ENCODE data around the gene PTK6. TPM values are rescaled to one million over a fixed set of nuclear protein-coding genes. Genes with fewer than 3 reads are reported as not detected.

Gene PTK6
- total and polyA plus RNA-seq, 2 of the 13 experiments (the other 11 are each of a cell fraction or from before 2014, with no cell fraction given) = 0.08 TPM; not detected in 1

DNA sequence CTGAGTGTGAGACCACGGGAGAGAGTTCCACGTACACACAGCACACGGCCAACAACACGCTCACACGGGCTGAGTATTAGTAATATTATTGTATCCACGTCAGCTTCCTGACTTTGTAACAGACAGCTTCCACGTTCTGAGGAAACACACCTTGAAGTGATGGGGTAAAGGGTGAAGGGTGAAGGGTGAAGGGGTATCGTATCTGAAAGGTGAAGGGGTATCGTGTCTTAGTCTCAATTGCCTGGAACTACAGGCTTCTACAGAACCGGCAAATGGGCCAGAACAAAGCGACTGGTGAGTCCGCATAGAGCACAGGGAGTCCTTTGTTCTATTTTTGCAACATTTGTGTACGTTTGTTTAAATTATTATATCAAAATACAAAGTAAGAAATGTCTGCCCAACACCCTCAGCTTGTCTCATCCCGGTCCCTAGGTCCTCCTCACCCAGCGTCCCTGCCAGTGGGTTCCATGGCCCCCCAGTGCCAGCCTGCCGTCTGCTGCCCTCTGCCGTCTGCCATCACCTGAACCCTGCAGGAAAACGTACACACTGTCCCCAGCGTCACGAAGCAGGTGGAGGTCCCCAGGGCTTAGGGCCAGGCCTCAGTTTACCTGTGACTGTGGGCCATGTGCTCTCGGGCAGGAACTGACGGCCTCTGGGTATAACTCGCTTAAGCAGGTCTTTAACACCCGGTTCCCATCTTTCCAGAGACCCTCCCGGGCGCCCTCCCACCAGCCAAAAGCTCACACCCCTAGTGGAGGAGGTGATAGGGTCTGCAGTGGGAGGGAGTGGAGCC is 41.2 kb upstream of the PTK6 start (continued):
- TF ChIP-seq, protein P1, sequence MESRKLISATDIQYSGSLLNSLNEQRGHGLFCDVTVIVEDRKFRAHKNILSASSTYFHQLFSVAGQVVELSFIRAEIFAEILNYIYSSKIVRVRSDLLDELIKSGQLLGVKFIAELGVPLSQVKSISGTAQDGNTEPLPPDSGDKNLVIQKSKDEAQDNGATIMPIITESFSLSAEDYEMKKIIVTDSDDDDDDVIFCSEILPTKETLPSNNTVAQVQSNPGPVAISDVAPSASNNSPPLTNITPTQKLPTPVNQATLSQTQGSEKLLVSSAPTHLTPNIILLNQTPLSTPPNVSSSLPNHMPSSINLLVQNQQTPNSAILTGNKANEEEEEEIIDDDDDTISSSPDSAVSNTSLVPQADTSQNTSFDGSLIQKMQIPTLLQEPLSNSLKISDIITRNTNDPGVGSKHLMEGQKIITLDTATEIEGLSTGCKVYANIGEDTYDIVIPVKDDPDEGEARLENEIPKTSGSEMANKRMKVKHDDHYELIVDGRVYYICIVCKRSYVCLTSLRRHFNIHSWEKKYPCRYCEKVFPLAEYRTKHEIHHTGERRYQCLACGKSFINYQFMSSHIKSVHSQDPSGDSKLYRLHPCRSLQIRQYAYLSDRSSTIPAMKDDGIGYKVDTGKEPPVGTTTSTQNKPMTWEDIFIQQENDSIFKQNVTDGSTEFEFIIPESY (CRISPR knock-in tag; IDR thresholded peaks at IDR 0.05) = 0 out of 2 replicates have a peak, but pooled peaks have one; percentile 53
- TF ChIP-seq CSRNP2 (CRISPR knock-in tag; conservative IDR thresholded peaks at IDR 0.05; ENCODE audit: low read depth) (no peak), SALL1 (CRISPR knock-in tag; IDR thresholded peaks at IDR 0.05) (peak; percentile 21; the same call in 1 of the 2 replicates), NFE2 (CRISPR knock-in tag; IDR thresholded peaks at IDR 0.05) (no peak), E2F2 (CRISPR knock-in tag; IDR thresholded peaks at IDR 0.05; ENCODE audit: borderline replicate concordance) (no peak), FOXA3 (CRISPR knock-in tag; IDR thresholded peaks at IDR 0.05) (0 out of 2 replicates have a peak, but pooled peaks have one; percentile 22), ZFX (CRISPR knock-in tag; IDR thresholded peaks at IDR 0.05; ENCODE audit: low read depth) (peak; percentile 50; the same call in 1 of the 2 replicates), FOXK1 (CRISPR knock-in tag; IDR thresholded peaks at IDR 0.05; ENCODE audit: borderline replicate concordance, low read depth) (peak; percentile 29; the same call in 1 of the 2 replicates), FUBP1 (CRISPR knock-in tag; IDR thresholded peaks at IDR 0.05; ENCODE audit: borderline replicate concordance) (peak; percentile 72; the same call in 1 of the 2 replicates), FOSL2 (CRISPR knock-in tag; IDR thresholded peaks at IDR 0.05) (peak; percentile 19; the same call in 1 of the 2 replicates), SP1 (IDR thresholded peaks at IDR 0.05) (no peak), SP1 (CRISPR knock-in tag; IDR thresholded peaks at IDR 0.05) (no peak; the same call in 1 of the 2 replicates), ZNF768 (CRISPR knock-in tag; IDR thresholded peaks at IDR 0.05) (peak; percentile 39; the same call in 1 of the 2 replicates), TSC22D2 (CRISPR knock-in tag; IDR thresholded peaks at IDR 0.05; ENCODE audit: borderline replicate concordance) (peak; percentile 60; the same call in 1 of the 2 replicates), GTF3A (CRISPR knock-in tag; conservative IDR thresholded peaks at IDR 0.05) (no peak)
- TF ChIP-seq, protein P2, sequence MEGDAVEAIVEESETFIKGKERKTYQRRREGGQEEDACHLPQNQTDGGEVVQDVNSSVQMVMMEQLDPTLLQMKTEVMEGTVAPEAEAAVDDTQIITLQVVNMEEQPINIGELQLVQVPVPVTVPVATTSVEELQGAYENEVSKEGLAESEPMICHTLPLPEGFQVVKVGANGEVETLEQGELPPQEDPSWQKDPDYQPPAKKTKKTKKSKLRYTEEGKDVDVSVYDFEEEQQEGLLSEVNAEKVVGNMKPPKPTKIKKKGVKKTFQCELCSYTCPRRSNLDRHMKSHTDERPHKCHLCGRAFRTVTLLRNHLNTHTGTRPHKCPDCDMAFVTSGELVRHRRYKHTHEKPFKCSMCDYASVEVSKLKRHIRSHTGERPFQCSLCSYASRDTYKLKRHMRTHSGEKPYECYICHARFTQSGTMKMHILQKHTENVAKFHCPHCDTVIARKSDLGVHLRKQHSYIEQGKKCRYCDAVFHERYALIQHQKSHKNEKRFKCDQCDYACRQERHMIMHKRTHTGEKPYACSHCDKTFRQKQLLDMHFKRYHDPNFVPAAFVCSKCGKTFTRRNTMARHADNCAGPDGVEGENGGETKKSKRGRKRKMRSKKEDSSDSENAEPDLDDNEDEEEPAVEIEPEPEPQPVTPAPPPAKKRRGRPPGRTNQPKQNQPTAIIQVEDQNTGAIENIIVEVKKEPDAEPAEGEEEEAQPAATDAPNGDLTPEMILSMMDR (CRISPR knock-in tag; IDR thresholded peaks at IDR 0.05) = peak; percentile 84
- TF ChIP-seq, protein P3, sequence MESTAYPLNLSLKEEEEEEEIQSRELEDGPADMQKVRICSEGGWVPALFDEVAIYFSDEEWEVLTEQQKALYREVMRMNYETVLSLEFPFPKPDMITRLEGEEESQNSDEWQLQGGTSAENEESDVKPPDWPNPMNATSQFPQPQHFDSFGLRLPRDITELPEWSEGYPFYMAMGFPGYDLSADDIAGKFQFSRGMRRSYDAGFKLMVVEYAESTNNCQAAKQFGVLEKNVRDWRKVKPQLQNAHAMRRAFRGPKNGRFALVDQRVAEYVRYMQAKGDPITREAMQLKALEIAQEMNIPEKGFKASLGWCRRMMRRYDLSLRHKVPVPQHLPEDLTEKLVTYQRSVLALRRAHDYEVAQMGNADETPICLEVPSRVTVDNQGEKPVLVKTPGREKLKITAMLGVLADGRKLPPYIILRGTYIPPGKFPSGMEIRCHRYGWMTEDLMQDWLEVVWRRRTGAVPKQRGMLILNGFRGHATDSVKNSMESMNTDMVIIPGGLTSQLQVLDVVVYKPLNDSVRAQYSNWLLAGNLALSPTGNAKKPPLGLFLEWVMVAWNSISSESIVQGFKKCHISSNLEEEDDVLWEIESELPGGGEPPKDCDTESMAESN (CRISPR knock-in tag; conservative IDR thresholded peaks at IDR 0.05) = 0 out of 2 replicates have a peak, but pooled peaks have one; percentile 39

Data from HepG2 (cell line).